IMR-90 (cell line): ENCODE results near the gene NGFR. TPM values are rescaled to one million over a fixed set of nuclear protein-coding genes. Genes with fewer than 3 reads are reported as not detected.

Source experiments
- ATAC-seq: fragments of 200-7000 bp; cut with Tn5 transposase; 2 replicates; pipeline ENCODE4 v1.9.1; 2020; ENCODE audit warnings: low read depth, mild to moderate bottlenecking, moderate library complexity
- BruUV-seq: library from RNA; stranded (reverse); fragments of 400-500 nt; replicated peaks from 2 replicates; lab custom pipeline; 2021; lab: Mats Ljungman, UMichigan
- CTCF ChIA-PET: fragments of 300-600 bp; formaldehyde crosslinking; extraction: SDS; loops from one replicate; lab custom pipeline; 2021; ENCODE audit warnings: antibody characterized with exemption; lab: Yijun Ruan, JAX
- POLR2A ChIA-PET: fragments of 300-600 bp; sonication (Branson Sonifier 250); formaldehyde crosslinking; loops from one replicate; lab custom pipeline; 2022; ENCODE audit warnings: antibody characterized with exemption; ENCODE audit not compliant: unreplicated experiment; lab: Charles Lee
- DNase-seq: peaks from one replicate; pipeline ENCODE4 v3.0.0; 2013
- H2AFZ ChIP-seq: replicated peaks from 2 replicates; pipeline ENCODE3; 2013; ENCODE audit warnings: low read length, mild to moderate bottlenecking; ENCODE audit not compliant: poor library complexity
- H2AK5ac ChIP-seq: 2 replicates; pipeline ENCODE4 v1.6.1; 2013; ENCODE audit warnings: low read depth, low read length, inconsistent platforms
- H2AK9ac ChIP-seq: replicated peaks from 2 replicates; pipeline ENCODE3; 2013; ENCODE audit warnings: mild to moderate bottlenecking, low read depth, low read length, moderate library complexity; ENCODE audit not compliant: poor library complexity
- H2BK120ac ChIP-seq: 2 replicates; pipeline ENCODE4 v1.6.1; 2013; ENCODE audit warnings: low read depth, low read length, inconsistent platforms
- H2BK15ac ChIP-seq: 3 replicates; pipeline ENCODE4 v1.6.1; 2013; ENCODE audit warnings: low read depth, low read length, inconsistent platforms
- H2BK20ac ChIP-seq: 2 replicates; pipeline ENCODE4 v1.6.1; 2013; ENCODE audit warnings: low read depth, mild to moderate bottlenecking, inconsistent platforms, low read length, moderate library complexity
- H2BK5ac ChIP-seq: 2 replicates; pipeline ENCODE4 v1.6.1; 2013; ENCODE audit warnings: mild to moderate bottlenecking, low read depth, low read length, inconsistent platforms; ENCODE audit not compliant: poor library complexity, severe bottlenecking
- H3K14ac ChIP-seq: replicated peaks from 2 replicates; pipeline ENCODE4 v1.6.1; 2013; ENCODE audit warnings: low read depth, low read length, inconsistent platforms
- H3K18ac ChIP-seq: 2 replicates; pipeline ENCODE4 v1.6.1; 2013; ENCODE audit warnings: low read depth, low read length, control low read depth
- H3K23ac ChIP-seq: 2 replicates; pipeline ENCODE4 v1.6.1; 2013; ENCODE audit warnings: low read depth, low read length, inconsistent platforms
- H3K27ac ChIP-seq: 2 replicates; pipeline ENCODE4 v1.5.1; 2013; ENCODE audit warnings: mild to moderate bottlenecking, control low read depth, low read length; ENCODE audit not compliant: insufficient read depth
- H3K27me3 ChIP-seq: 2 replicates; pipeline ENCODE4 v1.6.1; 2013; ENCODE audit warnings: low read length; ENCODE audit not compliant: control insufficient read depth, insufficient read depth
- H3K36me3 ChIP-seq: 2 replicates; pipeline ENCODE4 v1.6.1; 2013; ENCODE audit warnings: low read length, mixed read lengths; ENCODE audit not compliant: control insufficient read depth, insufficient read depth
- H3K4ac ChIP-seq: 2 replicates; pipeline ENCODE4 v1.6.1; 2013; ENCODE audit warnings: low read depth, low read length, inconsistent platforms
- H3K4me1 ChIP-seq: 2 replicates; pipeline ENCODE4 v1.6.1; 2013; ENCODE audit warnings: low read length, mixed read lengths; ENCODE audit not compliant: control insufficient read depth, insufficient read depth
- H3K4me2 ChIP-seq: 2 replicates; pipeline ENCODE4 v1.6.1; 2013; ENCODE audit warnings: low read depth, mild to moderate bottlenecking, control low read depth, low read length, moderate library complexity
- H3K4me3 ChIP-seq: 2 replicates; pipeline ENCODE4 v1.5.1; 2013; ENCODE audit warnings: low read depth, mild to moderate bottlenecking, control low read depth, low read length, moderate library complexity; ENCODE audit not compliant: insufficient read depth
- H3K56ac ChIP-seq: 2 replicates; pipeline ENCODE4 v1.6.1; 2013; ENCODE audit warnings: low read length, inconsistent platforms; ENCODE audit not compliant: insufficient read depth; ENCODE audit errors: extremely low read depth
- H3K79me1 ChIP-seq, 2 experiments: 2 replicates each; pipeline ENCODE4 v1.6.1; 2013; ENCODE audit warnings: low read length in 2 of 2, inconsistent platforms in 1 of 2, low read depth in 1 of 2
- H3K9ac ChIP-seq: 2 replicates; pipeline ENCODE4 v1.6.1; 2013; ENCODE audit warnings: low read depth, low read length, control low read depth
- H3K9me1 ChIP-seq: 2 replicates; pipeline ENCODE4 v1.6.1; 2013; ENCODE audit warnings: low read length, inconsistent platforms; ENCODE audit not compliant: insufficient read depth
- H3K9me3 ChIP-seq: 2 replicates; pipeline ENCODE4 v1.6.1; 2013; ENCODE audit warnings: low read length; ENCODE audit not compliant: control insufficient read depth, insufficient read depth
- H4K20me1 ChIP-seq: 2 replicates; pipeline ENCODE4 v1.6.1; 2013; ENCODE audit warnings: low read length, inconsistent platforms; ENCODE audit not compliant: insufficient read depth
- H4K5ac ChIP-seq: 2 replicates; pipeline ENCODE4 v1.6.1; 2013; ENCODE audit warnings: mild to moderate bottlenecking, low read depth, low read length, control low read depth
- H4K8ac ChIP-seq, 2 experiments: 2 replicates each; pipeline ENCODE4 v1.6.1; 2013; ENCODE audit warnings: low read depth in 2 of 2, low read length in 2 of 2, control low read depth in 1 of 2, inconsistent platforms in 1 of 2
- H4K91ac ChIP-seq: 2 replicates; pipeline ENCODE4 v1.6.1; 2013; ENCODE audit warnings: low read depth, low read length, inconsistent platforms; ENCODE audit not compliant: insufficient read depth
- CTCF ChIP-seq: conservative IDR thresholded peaks from 2 replicates; pipeline ENCODE4 v1.5.1; 2012; ENCODE audit warnings: mild to moderate bottlenecking, low read depth, low read length, improper control_type of control experiment
- WGBS, 2 experiments: methylation state at CpG; one replicate each; pipeline versions ENCODE4 v1.1.5 to v1.1.7; 2013; ENCODE audit warnings: missing lambda C conversion rate in 2 of 2; ENCODE audit not compliant: insufficient read length in 1 of 2; ENCODE audit errors: extremely low coverage in 2 of 2; 5-methylcytosine and 5-hydroxymethylcytosine counted together
- dilution Hi-C: fragments of 300-500 bp; cut with HindIII; formaldehyde crosslinking; loops from one replicate; pipeline ENCODE4 v1.14.3; 2018; ENCODE audit warnings: low sequenced_read_pairs; ENCODE audit not compliant: unreplicated experiment
- in situ Hi-C: fragments of 300-500 bp; cut with MboI; formaldehyde crosslinking; loops from 3 replicates; pipeline ENCODE4 v1.14.3; 2019; ENCODE audit warnings: low sequenced_read_pairs, inconsistent platforms, mixed read lengths
- intact Hi-C: fragments of 100-400 bp; cut with micrococcal nuclease; formaldehyde crosslinking; loops from 2 replicates; pipeline ENCODE4 v1.10.0; 2022
- polyA plus RNA-seq, 3 experiments: library from polyadenylated mRNA; depleted of rRNA; stranded (reverse); fragments of >200 nt; gene quantifications; 2 replicates each; pipeline ENCODE4 v1.2.3, GENCODE V29; 2012; ENCODE audit warnings: low replicate concordance in 1 of 3
- total RNA-seq: library from RNA; depleted of rRNA; stranded (reverse); fragments of >200 nt; gene quantifications from 2 replicates; pipeline ENCODE4 v1.2.3, GENCODE V29; 2012

Gene NGFR
- total and polyA plus RNA-seq, 2 of the 4 experiments (the other 2 are of a cell fraction), result 0.15 to 0.18 TPM

GRCh38 chr17:49483599-49484509, 11.2 kb upstream of the NGFR start:
- Histone ChIP-seq H2BK120ac (no peak overlapping the region), H3K18ac (no peak overlapping the region), H3K23ac (no peak overlapping the region), H3K56ac (no peak overlapping the region), H2AK9ac (no peak overlapping the region), H3K4me1 (no peaks in the 10 kb centered on the region), H3K36me3 (no peaks in the 10 kb centered on the region), H3K27me3 (peaks cover 88% of the 10 kb centered on the region), H3K9ac (no peak overlapping the region), H4K91ac (no peak overlapping the region), H4K20me1 (no peaks in the 10 kb centered on the region), H3K4ac (no peak overlapping the region), H2BK20ac (no peak overlapping the region), H3K9me3 (no peaks in the 10 kb centered on the region), H3K4me2 (no peak overlapping the region), H3K27ac (no peak overlapping the region), H3K79me1 (no peaks in the 10 kb centered on the region), H4K8ac (no peak overlapping the region), H2BK15ac (no peak overlapping the region), H2AFZ (no peak overlapping the region), H2BK5ac (no peak overlapping the region), H2AK5ac (no peak overlapping the region), H3K4me3 (no peak overlapping the region), H4K5ac (no peak overlapping the region), H3K9me1 (no peaks in the 10 kb centered on the region), H3K14ac (no peak overlapping the region)
- in situ Hi-C loops (no loop called here), intact Hi-C loops (no loop called here), dilution Hi-C loops (no loop called here)
- no TSS peak for BruUV-seq
- ChIA-PET CTCF (no interaction called here), POLR2A (no interaction called here)
- WGBS, 2 experiments, result 45% methylated on average over 4 of the region's 9 CpGs; no CpG with 5 or more reads in 1 of the 2 experiments
- no peak for TF ChIP-seq CTCF
- DNase-seq (no peak), ATAC-seq (no peak)
